HG02642 (cell line): ENCODE measurements around the gene ACER3.
A peak's percentile ranks its signal among the peaks of the same experiment; 100 is the strongest.
"Not testable (repeated sequence)": the region's sequence is repeated elsewhere in the genome, so short reads cannot be mapped to it uniquely, and the experiment has no call there.

Experiments used
- ATAC-seq: cut with Tn5 transposase; IDR thresholded peaks from one replicate; pipeline ENCODE4 v1.9.1; 2021; ENCODE audit warnings: mild to moderate bottlenecking; ENCODE audit not compliant: unreplicated experiment, poor library complexity

The ACER3 gene

GRCh38 chr11:77052518-77052917 is 191.8 kb downstream of the ACER3 start:
- no peak for ATAC-seq

- no peak for ATAC-seq
Observed at GRCh38 chr11:77053217-77054015, 192.7 kb downstream of the ACER3 start.

- ATAC-seq, result no peak
Observed at GRCh38 chr11:77054084-77054483, 193.4 kb downstream of the ACER3 start.

- no peak for ATAC-seq
Observed at GRCh38 chr11:77055101-77055561, 194.4 kb downstream of the ACER3 start.

- ATAC-seq, result no peak
Observed at GRCh38 chr11:77055913-77056312, 195.2 kb downstream of the ACER3 start.

- ATAC-seq, result no peak
Observed at GRCh38 chr11:77056814-77057402, 196.2 kb downstream of the ACER3 start.

GRCh38 chr11:77057938-77058474 is 197.3 kb downstream of the ACER3 start:
- no peak for ATAC-seq

- ATAC-seq, result no peak
Observed at GRCh38 chr11:77058900-77059299, 198.2 kb downstream of the ACER3 start.

- ATAC-seq, result no peak
Observed at GRCh38 chr11:77059806-77060205, 199.1 kb downstream of the ACER3 start.

GRCh38 chr11:77060234-77060633 is 199.5 kb downstream of the ACER3 start:
- ATAC-seq, result no peak

- not testable (repeated sequence) for ATAC-seq
Observed at GRCh38 chr11:77061258-77061657, 200.5 kb downstream of the ACER3 start.

GRCh38 chr11:77062924-77063323 is 202.2 kb downstream of the ACER3 start:
- ATAC-seq, result no peak

GRCh38 chr11:77063407-77063806 is 202.7 kb downstream of the ACER3 start:
- ATAC-seq, result no peak

GRCh38 chr11:77063861-77064260 is 203.1 kb downstream of the ACER3 start:
- no peak for ATAC-seq

GRCh38 chr11:77064648-77065217 is 204.0 kb downstream of the ACER3 start:
- no peak for ATAC-seq

GRCh38 chr11:77065878-77066228 is 205.1 kb downstream of the ACER3 start:
- peak; percentile 8 for ATAC-seq

- peak; percentile 89 for ATAC-seq
Observed at GRCh38 chr11:77066229-77067042, 205.7 kb downstream of the ACER3 start, which contains the start of gene CAPN5. TSS of gene CAPN5 (plus strand) at chr11:77066971. CDS start at chr11:77084887, 17,916 bp downstream.

- ATAC-seq, result no peak
Observed at GRCh38 chr11:77067861-77068443, 207.2 kb downstream of the ACER3 start.

GRCh38 chr11:77068457-77069335 is 208.0 kb downstream of the ACER3 start:
- no peak for ATAC-seq
